ENCODE results near the gene PARP15.

PARP15 gene

DNA sequence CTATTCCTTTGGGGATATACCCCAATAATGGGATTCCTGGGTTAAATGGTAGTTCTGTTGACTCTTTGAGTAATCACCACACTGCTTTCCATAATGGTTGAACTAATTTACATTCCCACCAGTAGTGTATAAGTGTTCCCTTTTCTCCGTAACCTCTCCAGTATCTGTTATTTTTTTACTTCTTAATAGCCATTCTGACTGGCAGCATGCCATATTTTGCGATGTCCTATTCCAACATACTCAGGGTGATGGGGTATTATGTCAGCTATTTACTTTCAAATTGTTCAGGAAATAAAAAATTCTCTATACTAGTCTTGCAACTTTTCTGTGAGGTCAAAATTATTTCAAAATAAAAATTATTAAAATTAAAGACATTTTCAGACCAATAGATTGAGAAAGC is 94.1 kb downstream of the PARP15 start:
- TF ChIP-seq FOXK2 (IDR thresholded peaks at IDR 0.05) (no peak), FOXA1 (IDR thresholded peaks at IDR 0.05) (no peak), TARDBP (IDR thresholded peaks at IDR 0.05) (no peak), SUZ12 (IDR thresholded peaks at IDR 0.05) (no peak), ELF4 (IDR thresholded peaks at IDR 0.05) (no peak), SP1 (IDR thresholded peaks at IDR 0.05) (no peak), BHLHE40 (IDR thresholded peaks at IDR 0.05; ENCODE audit: borderline replicate concordance) (no peak), CTBP1 (IDR thresholded peaks at IDR 0.05; ENCODE audit: borderline replicate concordance) (no peak)
- TF ChIP-seq, protein P1, sequence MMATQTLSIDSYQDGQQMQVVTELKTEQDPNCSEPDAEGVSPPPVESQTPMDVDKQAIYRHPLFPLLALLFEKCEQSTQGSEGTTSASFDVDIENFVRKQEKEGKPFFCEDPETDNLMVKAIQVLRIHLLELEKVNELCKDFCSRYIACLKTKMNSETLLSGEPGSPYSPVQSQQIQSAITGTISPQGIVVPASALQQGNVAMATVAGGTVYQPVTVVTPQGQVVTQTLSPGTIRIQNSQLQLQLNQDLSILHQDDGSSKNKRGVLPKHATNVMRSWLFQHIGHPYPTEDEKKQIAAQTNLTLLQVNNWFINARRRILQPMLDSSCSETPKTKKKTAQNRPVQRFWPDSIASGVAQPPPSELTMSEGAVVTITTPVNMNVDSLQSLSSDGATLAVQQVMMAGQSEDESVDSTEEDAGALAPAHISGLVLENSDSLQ (IDR thresholded peaks at IDR 0.05), result no peak
- DNase-seq (ENCODE audit: extremely low spot score), result no peak
- ChIA-PET POLR2A (no interaction called here), CTCF (no interaction called here)

DNA sequence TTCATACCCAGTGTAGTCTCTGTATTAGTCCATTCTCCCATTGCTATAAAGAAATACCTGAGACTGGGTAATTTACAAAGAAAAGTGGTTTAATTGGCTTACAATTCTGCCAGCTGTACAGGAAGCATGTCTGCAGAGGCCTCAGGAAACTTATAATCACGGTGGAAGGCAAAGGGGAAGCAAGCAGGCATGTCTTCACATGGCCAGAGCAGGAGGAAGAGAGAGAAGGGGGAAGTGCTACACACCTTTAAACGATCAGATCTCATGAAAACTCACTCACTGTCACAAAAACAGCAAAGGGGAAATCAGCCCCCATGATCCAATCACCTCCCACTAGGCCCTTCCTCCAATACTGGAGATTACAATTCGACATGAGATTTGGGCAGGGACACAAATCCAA is 96.9 kb downstream of the PARP15 start:
- ChIA-PET CTCF (interaction anchor here (0.5 kb wide), 1 partner anchor 206 kb away, joined by 4 read pairs; no protein-coding TSS in a partner anchor), POLR2A (no interaction called here)
- no peak for DNase-seq (ENCODE audit: extremely low spot score)
- TF ChIP-seq BHLHE40 (IDR thresholded peaks at IDR 0.05; ENCODE audit: borderline replicate concordance), result no peak
- no peak for TF ChIP-seq HDGF (IDR thresholded peaks at IDR 0.05; ENCODE audit: borderline replicate concordance)
- no peak for TF ChIP-seq L3MBTL2 (conservative IDR thresholded peaks at IDR 0.05)
- TF ChIP-seq NFRKB (IDR thresholded peaks at IDR 0.05), result no peak
- TF ChIP-seq FOXM1 (IDR thresholded peaks at IDR 0.05; ENCODE audit: borderline replicate concordance), result no peak
- no peak for TF ChIP-seq ARNT (IDR thresholded peaks at IDR 0.05)
- TF ChIP-seq FOXA1 (IDR thresholded peaks at IDR 0.05), result no peak
- no peak for TF ChIP-seq SUZ12 (IDR thresholded peaks at IDR 0.05)
- no peak for TF ChIP-seq TARDBP (IDR thresholded peaks at IDR 0.05)
- TF ChIP-seq ZNF384 (IDR thresholded peaks at IDR 0.05), result no peak
- no peak for TF ChIP-seq LEF1 (IDR thresholded peaks at IDR 0.05; ENCODE audit: borderline replicate concordance)
- no peak for TF ChIP-seq CTBP1 (IDR thresholded peaks at IDR 0.05; ENCODE audit: borderline replicate concordance)
- TF ChIP-seq FOXK2 (IDR thresholded peaks at IDR 0.05), result no peak
- no peak for TF ChIP-seq SP1 (IDR thresholded peaks at IDR 0.05)
- TF ChIP-seq, protein P1 (IDR thresholded peaks at IDR 0.05), result no peak

DNA sequence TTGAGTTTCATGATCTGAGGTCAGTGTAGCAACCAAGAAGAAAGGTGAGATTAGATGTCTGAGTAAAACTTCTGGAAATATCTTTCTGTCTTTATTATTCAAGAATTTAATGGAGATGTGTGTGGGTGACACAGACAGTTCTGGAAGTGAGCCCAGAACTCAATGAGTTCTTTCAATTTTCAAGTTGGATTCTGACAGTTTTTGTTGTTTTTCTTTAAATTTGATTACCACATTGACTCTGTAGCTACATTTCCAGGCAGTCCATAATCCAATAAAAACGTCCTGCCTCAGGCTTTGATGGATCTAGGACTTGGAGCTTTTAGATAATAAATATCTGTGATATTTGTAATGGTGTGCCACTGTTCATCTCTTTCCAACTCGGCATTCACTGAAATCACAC is 99.3 kb downstream of the PARP15 start:
- no peak for DNase-seq (ENCODE audit: extremely low spot score)
- CTCF ChIA-PET, result no interaction called here
- POLR2A ChIA-PET, result no interaction called here
- no peak for TF ChIP-seq TARDBP (IDR thresholded peaks at IDR 0.05)
- no peak for TF ChIP-seq NFRKB (IDR thresholded peaks at IDR 0.05)
- no peak for TF ChIP-seq HDGF (IDR thresholded peaks at IDR 0.05; ENCODE audit: borderline replicate concordance)
- TF ChIP-seq BHLHE40 (IDR thresholded peaks at IDR 0.05; ENCODE audit: borderline replicate concordance), result no peak
- no peak for TF ChIP-seq ARNT (IDR thresholded peaks at IDR 0.05)
- no peak for TF ChIP-seq CTBP1 (IDR thresholded peaks at IDR 0.05; ENCODE audit: borderline replicate concordance)
- no peak for TF ChIP-seq ELF4 (IDR thresholded peaks at IDR 0.05)
- TF ChIP-seq, protein P1 (IDR thresholded peaks at IDR 0.05), result no peak
- TF ChIP-seq FOXA1 (IDR thresholded peaks at IDR 0.05), result no peak
- TF ChIP-seq FOXM1 (IDR thresholded peaks at IDR 0.05; ENCODE audit: borderline replicate concordance), result no peak
- no peak for TF ChIP-seq L3MBTL2 (conservative IDR thresholded peaks at IDR 0.05)
- TF ChIP-seq LEF1 (IDR thresholded peaks at IDR 0.05; ENCODE audit: borderline replicate concordance), result no peak

DNA sequence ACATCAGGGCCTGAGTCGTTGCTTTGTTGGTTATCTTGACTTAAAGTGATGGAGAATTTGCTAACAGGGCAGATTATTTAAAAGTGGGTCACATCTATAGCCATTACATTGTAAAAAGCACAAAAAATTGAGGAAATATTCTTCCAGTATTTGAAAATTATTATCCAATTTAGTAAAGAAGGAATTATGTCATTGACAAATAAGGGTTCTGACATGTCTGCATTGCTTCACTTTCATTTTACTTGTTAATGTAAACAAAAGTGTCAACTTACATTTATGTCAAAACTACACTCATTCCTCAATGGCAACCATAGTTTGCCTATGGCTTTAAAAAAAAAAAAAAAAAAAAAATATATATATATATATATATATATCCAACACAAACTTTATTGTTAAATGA is 99.8 kb downstream of the PARP15 start:
- DNase-seq (ENCODE audit: extremely low spot score), result no peak
- TF ChIP-seq HDGF (IDR thresholded peaks at IDR 0.05; ENCODE audit: borderline replicate concordance), result no peak
- TF ChIP-seq FOXK2 (IDR thresholded peaks at IDR 0.05), result no peak
- no peak for TF ChIP-seq ELF4 (IDR thresholded peaks at IDR 0.05)
- no peak for TF ChIP-seq CTBP1 (IDR thresholded peaks at IDR 0.05; ENCODE audit: borderline replicate concordance)
- TF ChIP-seq ZNF384 (IDR thresholded peaks at IDR 0.05), result no peak
- no peak for TF ChIP-seq LEF1 (IDR thresholded peaks at IDR 0.05; ENCODE audit: borderline replicate concordance)
- TF ChIP-seq NFRKB (IDR thresholded peaks at IDR 0.05), result no peak
- no peak for TF ChIP-seq TARDBP (IDR thresholded peaks at IDR 0.05)
- TF ChIP-seq, protein P1 (IDR thresholded peaks at IDR 0.05), result no peak
- ChIA-PET CTCF (interaction anchor here (2.8 kb wide), 1 partner anchor 118 kb away, joined by 15 read pairs; no protein-coding TSS in a partner anchor), POLR2A (no interaction called here)

DNA sequence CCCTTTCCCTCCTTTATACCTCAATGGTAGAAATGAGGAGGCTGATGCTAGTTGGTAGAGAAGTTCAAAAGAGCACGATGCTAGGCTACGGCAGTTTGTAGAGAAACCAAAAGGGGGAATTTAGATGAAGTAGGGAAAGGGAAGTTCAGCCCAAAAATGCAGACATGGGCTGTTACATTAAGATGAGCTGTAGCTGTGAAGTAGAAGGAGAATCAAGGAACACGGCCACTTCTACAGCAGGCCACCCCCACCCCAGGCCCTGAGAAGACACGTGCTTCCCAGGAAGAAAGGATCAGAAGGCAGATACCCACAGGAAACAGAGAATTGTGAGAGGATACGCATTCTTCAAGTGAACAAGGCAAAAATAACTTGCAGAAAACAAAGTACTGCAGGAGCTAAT is 101.1 kb downstream of the PARP15 start:
- no peak for DNase-seq (ENCODE audit: extremely low spot score)
- ChIA-PET CTCF (interaction anchor here (0.7 to 2.8 kb wide), 8 partner anchors 10 to 285 kb away, joined by 3 to 15 read pairs (median 4); partner anchors contain the start of genes DTX3L and PARP9), POLR2A (interaction anchor here (1.3 to 1.8 kb wide), 3 partner anchors 114 to 262 kb away, joined by 3 to 10 read pairs (median 4); partner anchors contain the start of genes DTX3L, KPNA1, PARP9 and WDR5B)
- TF ChIP-seq LEF1 (IDR thresholded peaks at IDR 0.05; ENCODE audit: borderline replicate concordance) (no peak), TARDBP (IDR thresholded peaks at IDR 0.05) (no peak), L3MBTL2 (conservative IDR thresholded peaks at IDR 0.05) (no peak), CTBP1 (IDR thresholded peaks at IDR 0.05; ENCODE audit: borderline replicate concordance) (no peak), FOXM1 (IDR thresholded peaks at IDR 0.05; ENCODE audit: borderline replicate concordance) (no peak), FOXA1 (IDR thresholded peaks at IDR 0.05) (no peak), HDGF (IDR thresholded peaks at IDR 0.05; ENCODE audit: borderline replicate concordance) (no peak), NFRKB (IDR thresholded peaks at IDR 0.05) (no peak), FOXK2 (IDR thresholded peaks at IDR 0.05) (no peak), BHLHE40 (IDR thresholded peaks at IDR 0.05; ENCODE audit: borderline replicate concordance) (no peak), ZNF384 (IDR thresholded peaks at IDR 0.05) (no peak), SUZ12 (IDR thresholded peaks at IDR 0.05) (no peak), ARNT (IDR thresholded peaks at IDR 0.05) (no peak), SP1 (IDR thresholded peaks at IDR 0.05) (no peak), ELF4 (IDR thresholded peaks at IDR 0.05) (no peak)
- TF ChIP-seq, protein P1 (IDR thresholded peaks at IDR 0.05), result no peak
